T-helper 17 cell (primary cell): Measurements from ENCODE around the gene KDM4B. TPM values are rescaled to one million over a fixed set of nuclear protein-coding genes. Genes with fewer than 3 reads are reported as not detected.

Experiments
- ATAC-seq: fragments of 150-1000 bp; cut with Tn5 transposase; 2 replicates; pipeline ENCODE4 v1.10.0; 2021; ENCODE audit warnings: mild to moderate bottlenecking, moderate library complexity
- DNase-seq, 3 donors: peaks; one replicate each; pipeline versions ENCODE4 v3.0.0 to v3.0.0-alpha.2; 2020 to 2021
- H3K9me3 ChIP-seq: one replicate; pipeline ENCODE4 v1.7.0; 2013; ENCODE audit warnings: low read length, mild to moderate bottlenecking; ENCODE audit not compliant: control insufficient read depth, poor library complexity, severe bottlenecking
- H3K27ac Mint-ChIP-seq: one replicate; pipeline ENCODE4 v1.8.0; 2022; ENCODE audit warnings: mild to moderate bottlenecking, moderate library complexity, mixed read lengths
- H3K27me3 Mint-ChIP-seq: one replicate; pipeline ENCODE4 v1.8.0; 2022; ENCODE audit warnings: mixed read lengths
- H3K36me3 Mint-ChIP-seq: one replicate; pipeline ENCODE4 v1.8.0; 2022; ENCODE audit warnings: low read depth, mixed read lengths
- H3K4me1 Mint-ChIP-seq: one replicate; pipeline ENCODE4 v1.8.0; 2022; ENCODE audit warnings: mild to moderate bottlenecking, mixed read lengths
- H3K4me3 Mint-ChIP-seq: one replicate; pipeline ENCODE4 v1.8.0; 2022; ENCODE audit warnings: mild to moderate bottlenecking, moderate library complexity, mixed read lengths
- total RNA-seq, 4 donors: library from RNA in 2 of 4; stranded (reverse) in 2 of 4; gene quantifications; one replicate each; pipeline ENCODE4 v1.2.3 and lab custom pipeline; 2022 to 2026

KDM4B gene
- total RNA-seq, 2 donors from 2014 or later, result 37.6 to 42.2 TPM

GRCh38 chr19:4983346-4984105 is 14.6 kb downstream of the KDM4B start:
- Mint-ChIP-seq H3K4me1 (peaks cover 19% of the 10 kb centered on the region), H3K27me3 (no peaks in the 10 kb centered on the region)
- no peak for ATAC-seq

GRCh38 chr19:4984106-4984380 is 15.1 kb downstream of the KDM4B start:
- no peaks in the 10 kb centered on the region for H3K9me3 ChIP-seq
- ATAC-seq (no peak), DNase-seq (no peak)
- H3K27me3 Mint-ChIP-seq, result no peaks in the 10 kb centered on the region
- H3K4me3 Mint-ChIP-seq, result no peak overlapping the region
- H3K36me3 Mint-ChIP-seq, result no peaks in the 10 kb centered on the region
- H3K27ac Mint-ChIP-seq, result peak overlapping the region; percentile 34
- H3K4me1 Mint-ChIP-seq, result peaks cover 19% of the 10 kb centered on the region

More at GRCh38 chr19:4983346-4984105, 14.6 kb downstream of the KDM4B start:
- Mint-ChIP-seq H3K36me3 (no peaks in the 10 kb centered on the region), H3K4me3 (no peak overlapping the region), H3K27ac (peak overlapping the region; percentile 34)
- DNase-seq, result no peak
- no peaks in the 10 kb centered on the region for H3K9me3 ChIP-seq

GRCh38 chr19:4984438-4984990 is 15.6 kb downstream of the KDM4B start:
- H3K4me3 Mint-ChIP-seq, result no peak overlapping the region
- H3K36me3 Mint-ChIP-seq, result no peaks in the 10 kb centered on the region
- ATAC-seq (no peak), DNase-seq (no peak)
- H3K9me3 ChIP-seq, result no peaks in the 10 kb centered on the region
- peaks cover 17% of the 10 kb centered on the region for H3K4me1 Mint-ChIP-seq
- no peaks in the 10 kb centered on the region for H3K27me3 Mint-ChIP-seq
- H3K27ac Mint-ChIP-seq, result peak overlapping the region; percentile 59

GRCh38 chr19:4985551-4985991 is 16.7 kb downstream of the KDM4B start:
- ATAC-seq (no peak), DNase-seq (no peak)
- Mint-ChIP-seq H3K36me3 (no peaks in the 10 kb centered on the region), H3K27ac (peak overlapping the region; percentile 59), H3K4me1 (peaks cover 25% of the 10 kb centered on the region), H3K27me3 (no peaks in the 10 kb centered on the region), H3K4me3 (no peak overlapping the region)
- H3K9me3 ChIP-seq, result no peaks in the 10 kb centered on the region

GRCh38 chr19:4986056-4986455 is 17.1 kb downstream of the KDM4B start:
- no peak for ATAC-seq
- Mint-ChIP-seq H3K36me3 (no peaks in the 10 kb centered on the region), H3K27me3 (no peaks in the 10 kb centered on the region), H3K4me3 (no peak overlapping the region), H3K27ac (no peak overlapping the region), H3K4me1 (peaks cover 25% of the 10 kb centered on the region)
- H3K9me3 ChIP-seq, result no peaks in the 10 kb centered on the region
- DNase-seq, result no peak

- no peak overlapping the region for H3K4me3 Mint-ChIP-seq
- H3K36me3 Mint-ChIP-seq, result no peaks in the 10 kb centered on the region
- H3K9me3 ChIP-seq, result no peaks in the 10 kb centered on the region
- H3K27me3 Mint-ChIP-seq, result no peaks in the 10 kb centered on the region
- ATAC-seq (no peak), DNase-seq (no peak)
- H3K4me1 Mint-ChIP-seq, result peaks cover 25% of the 10 kb centered on the region
- no peak overlapping the region for H3K27ac Mint-ChIP-seq
Measured at GRCh38 chr19:4986471-4986891, 17.6 kb downstream of the KDM4B start.

GRCh38 chr19:4987256-4987655 is 18.3 kb downstream of the KDM4B start:
- ATAC-seq, result no peak
- no peak for DNase-seq
- H3K9me3 ChIP-seq, result no peaks in the 10 kb centered on the region
- Mint-ChIP-seq H3K27me3 (no peaks in the 10 kb centered on the region), H3K4me3 (no peak overlapping the region), H3K27ac (no peak overlapping the region), H3K4me1 (peaks cover 24% of the 10 kb centered on the region), H3K36me3 (no peaks in the 10 kb centered on the region)

- peaks cover 24% of the 10 kb centered on the region for H3K4me1 Mint-ChIP-seq
Measured at GRCh38 chr19:4987692-4988370, 18.9 kb downstream of the KDM4B start.

GRCh38 chr19:4988770-4989251 is 19.9 kb downstream of the KDM4B start:
- H3K9me3 ChIP-seq, result no peaks in the 10 kb centered on the region
- no peak for DNase-seq
- Mint-ChIP-seq H3K36me3 (no peaks in the 10 kb centered on the region), H3K27ac (no peak overlapping the region), H3K27me3 (no peaks in the 10 kb centered on the region), H3K4me3 (no peak overlapping the region), H3K4me1 (peaks cover 28% of the 10 kb centered on the region)
- no peak for ATAC-seq

More at GRCh38 chr19:4987692-4988370, 18.9 kb downstream of the KDM4B start:
- DNase-seq (no peak), ATAC-seq (no peak)
- H3K27ac Mint-ChIP-seq, result no peak overlapping the region
- no peaks in the 10 kb centered on the region for H3K36me3 Mint-ChIP-seq
- no peaks in the 10 kb centered on the region for H3K9me3 ChIP-seq
- no peaks in the 10 kb centered on the region for H3K27me3 Mint-ChIP-seq
- no peak overlapping the region for H3K4me3 Mint-ChIP-seq

GRCh38 chr19:4990306-4990705 is 21.4 kb downstream of the KDM4B start:
- DNase-seq (no peak), ATAC-seq (no peak)
- Mint-ChIP-seq H3K4me3 (no peak overlapping the region), H3K4me1 (peaks cover 29% of the 10 kb centered on the region), H3K27me3 (no peaks in the 10 kb centered on the region), H3K27ac (no peak overlapping the region), H3K36me3 (no peaks in the 10 kb centered on the region)
- no peaks in the 10 kb centered on the region for H3K9me3 ChIP-seq

GRCh38 chr19:4991538-4991937 is 22.6 kb downstream of the KDM4B start:
- H3K4me1 Mint-ChIP-seq, result peaks cover 26% of the 10 kb centered on the region
- no peaks in the 10 kb centered on the region for H3K36me3 Mint-ChIP-seq
- no peak for ATAC-seq
- no peaks in the 10 kb centered on the region for H3K9me3 ChIP-seq
- H3K27me3 Mint-ChIP-seq, result no peaks in the 10 kb centered on the region
- DNase-seq, result no peak
- H3K27ac Mint-ChIP-seq, result no peak overlapping the region
- no peak overlapping the region for H3K4me3 Mint-ChIP-seq

- H3K4me3 Mint-ChIP-seq, result no peak overlapping the region
- no peaks in the 10 kb centered on the region for H3K36me3 Mint-ChIP-seq
- H3K4me1 Mint-ChIP-seq, result peaks cover 25% of the 10 kb centered on the region
- no peaks in the 10 kb centered on the region for H3K27me3 Mint-ChIP-seq
- no peak for ATAC-seq
- H3K27ac Mint-ChIP-seq, result no peak overlapping the region
- H3K9me3 ChIP-seq, result no peaks in the 10 kb centered on the region
- DNase-seq, result no peak
Measured at GRCh38 chr19:4991996-4992698, 23.2 kb downstream of the KDM4B start.

- Mint-ChIP-seq H3K4me3 (no peak overlapping the region), H3K27me3 (no peaks in the 10 kb centered on the region), H3K4me1 (peaks cover 19% of the 10 kb centered on the region), H3K36me3 (no peaks in the 10 kb centered on the region), H3K27ac (no peak overlapping the region)
- H3K9me3 ChIP-seq, result no peaks in the 10 kb centered on the region
- ATAC-seq (no peak), DNase-seq (no peak)
Measured at GRCh38 chr19:4993683-4994082, 24.8 kb downstream of the KDM4B start.
